H1 (cell line): ENCODE data around the gene SIGLEC7. TPM values are rescaled to one million over a fixed set of nuclear protein-coding genes. Genes with fewer than 3 reads are reported as not detected.

Experiments used
- BCL11A ChIP-seq, 2 experiments: IDR thresholded peaks; one replicate each; pipeline ENCODE4 v1.6.1; 2011; ENCODE audit warnings: low read depth in 2 of 2, low read length in 2 of 2, mild to moderate bottlenecking in 2 of 2
- CBX5 ChIP-seq: fragments of 300-800, 300-1000 bp; sonication (generic); IDR thresholded peaks from 2 replicates; pipeline ENCODE4 v1.7.1; 2016; ENCODE audit warnings: antibody characterized with exemption, low read length, low read depth
- CHD2 ChIP-seq: IDR thresholded peaks from 2 replicates; pipeline ENCODE4 v1.6.1; 2012; ENCODE audit warnings: low read length, improper control_type of control experiment
- CREB1 ChIP-seq: IDR thresholded peaks from 2 replicates; pipeline ENCODE4 v1.6.1; 2012; ENCODE audit warnings: inconsistent platforms
- GABPA ChIP-seq: IDR thresholded peaks from 2 replicates; pipeline ENCODE4 v1.6.1; 2011; ENCODE audit warnings: mild to moderate bottlenecking, low read length, moderate library complexity, borderline replicate concordance; ENCODE audit not compliant: insufficient read depth
- HDAC2 ChIP-seq, 2 experiments: fragments of 300-600 bp in 1 of 2; sonication (generic) in 1 of 2; IDR thresholded peaks; 2 replicates each; pipeline ENCODE4 v1.6.1; 2011 to 2012; ENCODE audit warnings: low read depth in 2 of 2, low read length in 2 of 2, mild to moderate bottlenecking in 2 of 2, moderate library complexity in 2 of 2, borderline replicate concordance in 1 of 2, inconsistent platforms in 1 of 2
- HDAC6 ChIP-seq: IDR thresholded peaks from one replicate; pipeline ENCODE4 v1.7.1; 2012; ENCODE audit warnings: low read depth, mild to moderate bottlenecking, inconsistent platforms, low read length, moderate library complexity
- JUND ChIP-seq: IDR thresholded peaks from 2 replicates; pipeline ENCODE4 v1.6.1; 2011; ENCODE audit warnings: mild to moderate bottlenecking, improper control_type of control experiment, low read length
- KDM1A ChIP-seq: fragments of 200-600, 300-600 bp; sonication (generic); IDR thresholded peaks from 2 replicates; pipeline ENCODE4 v1.7.1; 2016; ENCODE audit warnings: mild to moderate bottlenecking, low read length, borderline replicate concordance
- KDM5A ChIP-seq: fragments of 200-600 bp; IDR thresholded peaks from 2 replicates; pipeline ENCODE4 v1.7.1; 2012; ENCODE audit warnings: mild to moderate bottlenecking, low read length, inconsistent platforms, mixed read lengths
- NRF1 ChIP-seq: IDR thresholded peaks from 2 replicates; pipeline ENCODE4 v1.6.1; 2011; ENCODE audit warnings: mild to moderate bottlenecking, low read depth, low read length, improper control_type of control experiment
- PHF8 ChIP-seq: fragments of 200-600 bp; sonication (generic); conservative IDR thresholded peaks from 2 replicates; pipeline ENCODE4 v1.7.1; 2012; ENCODE audit warnings: low read depth, mild to moderate bottlenecking, inconsistent platforms, low read length, moderate library complexity
- RBBP5 ChIP-seq: IDR thresholded peaks from 2 replicates; pipeline ENCODE4 v1.7.1; 2012; ENCODE audit warnings: low read depth, mild to moderate bottlenecking, inconsistent platforms, low read length, moderate library complexity, borderline replicate concordance
- RNF2 ChIP-seq: fragments of 200-900, 300-1000 bp; sonication (generic); IDR thresholded peaks from 2 replicates; pipeline ENCODE4 v1.7.1; 2016; ENCODE audit warnings: borderline replicate concordance, low read depth, mild to moderate bottlenecking, antibody characterized with exemption, low read length; ENCODE audit not compliant: poor library complexity, severe bottlenecking; ENCODE audit errors: missing control alignments
- SIX5 ChIP-seq: IDR thresholded peaks from 2 replicates; pipeline ENCODE4 v1.6.1; 2011; ENCODE audit warnings: mild to moderate bottlenecking, low read depth, low read length
- SP2 ChIP-seq: IDR thresholded peaks from 2 replicates; pipeline ENCODE4 v1.6.1; 2012; ENCODE audit warnings: mild to moderate bottlenecking, low read length, inconsistent platforms
- SP4 ChIP-seq: IDR thresholded peaks from 2 replicates; pipeline ENCODE4 v1.6.1; 2012; ENCODE audit warnings: low read length, inconsistent platforms
- TBP ChIP-seq: IDR thresholded peaks from 2 replicates; pipeline ENCODE4 v1.6.1; 2011; ENCODE audit warnings: low read depth, low read length, improper control_type of control experiment
- polyA plus RNA-seq, 7 experiments: library from polyadenylated mRNA; depleted of rRNA in 3 of 7; stranded (reverse) in 5 of 7; unstranded in 2 of 7; fragments of >200 nt in 5 of 7; fragments of 200-250 nt in 2 of 7; gene quantifications; 1 replicate in 5 of 7; 2 replicates in 1 of 7; 4 replicates in 1 of 7; pipeline versions ENCODE4 v1.2.1 to v1.2.3, GENCODE V29; 2011 to 2013; ENCODE audit warnings: missing spikeins in 2 of 7, mixed read lengths in 2 of 7
- total RNA-seq: library from RNA; stranded (reverse); fragmentation: NEBNext Ultra II Directional; extraction: Animal tissue kit (Norgen Biotek cat#: 25700); gene quantifications from 2 replicates; pipeline ENCODE4 v1.2.1, GENCODE V29; 2021
- TF ChIP-seq, protein P1 (sequence below): IDR thresholded peaks from 2 replicates; pipeline ENCODE4 v1.6.1; 2011; ENCODE audit warnings: low read depth, mild to moderate bottlenecking, low read length; ENCODE audit not compliant: insufficient read depth
- TF ChIP-seq, protein P2 (sequence below), 3 experiments: IDR thresholded peaks; 1 replicate in 2 of 3; 2 replicates in 1 of 3; pipeline versions ENCODE4 v1.5.1 to v1.6.1; 2011; ENCODE audit warnings: low read length in 3 of 3, mild to moderate bottlenecking in 3 of 3, inconsistent platforms in 2 of 3, low read depth in 1 of 3, moderate library complexity in 1 of 3; ENCODE audit not compliant: insufficient read depth in 1 of 3; ENCODE audit errors: control extremely low read depth in 1 of 3
- TF ChIP-seq, protein P3 (sequence below): IDR thresholded peaks from 2 replicates; pipeline ENCODE4 v1.6.1; 2012; ENCODE audit warnings: inconsistent platforms

Gene SIGLEC7
- total and polyA plus RNA-seq, 2 of the 8 experiments (the other 6 are each of a cell fraction or from before 2014, with no cell fraction given) = not detected

DNA sequence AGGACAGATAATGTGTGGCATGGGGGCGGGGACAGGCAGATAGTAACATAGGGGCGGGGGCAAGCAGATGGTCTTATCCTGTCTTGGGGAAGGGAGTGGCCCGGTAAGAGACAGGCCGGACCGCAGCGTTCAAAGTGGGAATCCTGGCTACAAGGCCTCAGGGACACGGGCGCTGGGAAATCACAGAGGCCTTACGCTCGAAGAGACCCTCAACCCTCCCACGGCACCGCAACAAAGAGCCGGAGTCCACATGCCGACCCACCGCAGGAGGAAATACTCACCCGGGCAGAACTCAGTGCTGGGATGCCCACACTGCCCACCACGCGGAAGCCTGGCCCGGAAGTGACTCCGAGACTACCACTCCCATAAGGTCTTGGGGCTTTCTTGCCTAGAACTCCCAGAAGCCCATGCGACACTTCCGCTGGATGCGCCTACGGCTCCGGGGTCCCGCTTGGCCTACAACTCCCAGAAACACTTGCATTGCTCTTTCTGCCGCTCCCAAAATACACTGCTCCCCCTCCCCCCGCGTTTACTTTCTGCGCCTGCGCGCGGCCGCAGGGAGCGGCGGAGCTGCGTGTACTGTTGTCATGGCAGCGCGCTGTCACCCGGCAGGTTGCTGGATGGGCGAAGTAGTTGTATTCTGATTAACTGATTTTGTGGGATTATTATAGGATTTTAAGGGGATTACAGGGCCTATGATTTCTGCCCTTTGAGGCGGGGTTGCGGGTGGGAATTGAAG is 33.9 kb upstream of the SIGLEC7 start, which contains the start of gene CTU1 (continued):
- TF ChIP-seq, protein P1, sequence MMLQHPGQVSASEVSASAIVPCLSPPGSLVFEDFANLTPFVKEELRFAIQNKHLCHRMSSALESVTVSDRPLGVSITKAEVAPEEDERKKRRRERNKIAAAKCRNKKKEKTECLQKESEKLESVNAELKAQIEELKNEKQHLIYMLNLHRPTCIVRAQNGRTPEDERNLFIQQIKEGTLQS = no peak
- TF ChIP-seq NRF1 = peak; percentile 81
- peak; percentile 63; the same call in 1 of the 2 replicates for TF ChIP-seq PHF8
- TF ChIP-seq, protein P2, sequence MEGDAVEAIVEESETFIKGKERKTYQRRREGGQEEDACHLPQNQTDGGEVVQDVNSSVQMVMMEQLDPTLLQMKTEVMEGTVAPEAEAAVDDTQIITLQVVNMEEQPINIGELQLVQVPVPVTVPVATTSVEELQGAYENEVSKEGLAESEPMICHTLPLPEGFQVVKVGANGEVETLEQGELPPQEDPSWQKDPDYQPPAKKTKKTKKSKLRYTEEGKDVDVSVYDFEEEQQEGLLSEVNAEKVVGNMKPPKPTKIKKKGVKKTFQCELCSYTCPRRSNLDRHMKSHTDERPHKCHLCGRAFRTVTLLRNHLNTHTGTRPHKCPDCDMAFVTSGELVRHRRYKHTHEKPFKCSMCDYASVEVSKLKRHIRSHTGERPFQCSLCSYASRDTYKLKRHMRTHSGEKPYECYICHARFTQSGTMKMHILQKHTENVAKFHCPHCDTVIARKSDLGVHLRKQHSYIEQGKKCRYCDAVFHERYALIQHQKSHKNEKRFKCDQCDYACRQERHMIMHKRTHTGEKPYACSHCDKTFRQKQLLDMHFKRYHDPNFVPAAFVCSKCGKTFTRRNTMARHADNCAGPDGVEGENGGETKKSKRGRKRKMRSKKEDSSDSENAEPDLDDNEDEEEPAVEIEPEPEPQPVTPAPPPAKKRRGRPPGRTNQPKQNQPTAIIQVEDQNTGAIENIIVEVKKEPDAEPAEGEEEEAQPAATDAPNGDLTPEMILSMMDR (IDR thresholded peaks at IDR 0.05; ENCODE audit: control extremely low read depth in 1 of 3, insufficient read depth in 1 of 3, low read depth in 1 of 3, low read length in 3 of 3) = no peak
- peak; percentile 97 for TF ChIP-seq SIX5
- TF ChIP-seq, protein P3, sequence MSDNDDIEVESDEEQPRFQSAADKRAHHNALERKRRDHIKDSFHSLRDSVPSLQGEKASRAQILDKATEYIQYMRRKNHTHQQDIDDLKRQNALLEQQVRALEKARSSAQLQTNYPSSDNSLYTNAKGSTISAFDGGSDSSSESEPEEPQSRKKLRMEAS = peak; percentile 85
- TF ChIP-seq HDAC6 = no peak
- TF ChIP-seq SP2 = no peak
- TF ChIP-seq KDM1A = no peak
- no peak for TF ChIP-seq BCL11A (IDR thresholded peaks at IDR 0.05; ENCODE audit: low read depth in 2 of 2, low read length in 2 of 2)
- TF ChIP-seq RNF2 = no peak
- TF ChIP-seq KDM5A = no peak
- no peak for TF ChIP-seq CBX5
- TF ChIP-seq CREB1 = peak; percentile 78
- no peak for TF ChIP-seq RBBP5
- no peak for TF ChIP-seq SP4
- TF ChIP-seq TBP = 0 out of 2 replicates have a peak, but pooled peaks have one; percentile 13
- peak; percentile 43; the same call in 1 of the 2 replicates for TF ChIP-seq CHD2
- no peak for TF ChIP-seq JUND
- peak; percentile 49 to 81; a peak in 1 of 4 replicates for TF ChIP-seq HDAC2 (IDR thresholded peaks at IDR 0.05; ENCODE audit: borderline replicate concordance in 1 of 2, low read depth in 2 of 2, low read length in 2 of 2)
- peak; percentile 92 for TF ChIP-seq GABPA
